Measurements from ENCODE around the gene BMX. TPM values are rescaled to one million over a fixed set of nuclear protein-coding genes. Genes with fewer than 3 reads are reported as not detected.

The BMX gene
- total RNA-seq = 1 to 10 TPM in 3 of 4 donors, under 1 TPM in 1; 0.88 to 4.7 (median 2.4) TPM

DNA sequence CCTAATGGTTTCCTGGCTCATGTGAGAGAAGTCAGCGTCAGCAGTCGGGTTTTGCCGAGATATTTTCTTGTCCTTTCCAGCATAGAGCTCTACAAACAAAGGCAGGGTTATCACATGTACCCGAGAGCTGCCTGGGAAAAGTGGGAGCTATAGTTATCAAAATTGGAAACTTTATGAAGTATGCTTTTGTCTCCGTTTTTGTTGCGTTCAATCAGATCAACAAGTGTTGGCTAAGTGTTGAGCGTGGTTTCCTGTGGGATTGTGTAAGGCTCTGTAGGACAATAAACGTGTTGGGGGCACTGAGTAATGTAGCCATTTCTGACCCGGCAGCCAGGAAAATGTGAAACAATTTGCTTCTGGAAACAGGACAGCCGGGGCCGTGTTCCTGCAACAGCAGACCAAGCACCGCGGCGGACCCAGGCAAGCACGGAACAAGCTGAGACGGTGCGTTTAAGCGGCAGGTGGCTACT lies at the start of gene BMX:
TSS of gene BMX (plus strand) at position 311 of the 470 bp plus-strand sequence. CDS start 7,547 bp downstream, outside the sequence.
- intact Hi-C loops (cut with DNase I; ENCODE audit: low total_unique reads) = no loop called here
- Histone ChIP-seq H3K27me3 (no peaks in the 10 kb centered on the region), H3K27ac (peak within 1 kb of the TSS; percentile 3 to 40), H3K4me3 (no peak within 1 kb of the TSS), H3K4me1 (no peaks in the 10 kb centered on the region), H3K36me3 (no peaks in the 10 kb centered on the region), H3K9me3 (no peaks in the 10 kb centered on the region)
- TF ChIP-seq, protein P1, sequence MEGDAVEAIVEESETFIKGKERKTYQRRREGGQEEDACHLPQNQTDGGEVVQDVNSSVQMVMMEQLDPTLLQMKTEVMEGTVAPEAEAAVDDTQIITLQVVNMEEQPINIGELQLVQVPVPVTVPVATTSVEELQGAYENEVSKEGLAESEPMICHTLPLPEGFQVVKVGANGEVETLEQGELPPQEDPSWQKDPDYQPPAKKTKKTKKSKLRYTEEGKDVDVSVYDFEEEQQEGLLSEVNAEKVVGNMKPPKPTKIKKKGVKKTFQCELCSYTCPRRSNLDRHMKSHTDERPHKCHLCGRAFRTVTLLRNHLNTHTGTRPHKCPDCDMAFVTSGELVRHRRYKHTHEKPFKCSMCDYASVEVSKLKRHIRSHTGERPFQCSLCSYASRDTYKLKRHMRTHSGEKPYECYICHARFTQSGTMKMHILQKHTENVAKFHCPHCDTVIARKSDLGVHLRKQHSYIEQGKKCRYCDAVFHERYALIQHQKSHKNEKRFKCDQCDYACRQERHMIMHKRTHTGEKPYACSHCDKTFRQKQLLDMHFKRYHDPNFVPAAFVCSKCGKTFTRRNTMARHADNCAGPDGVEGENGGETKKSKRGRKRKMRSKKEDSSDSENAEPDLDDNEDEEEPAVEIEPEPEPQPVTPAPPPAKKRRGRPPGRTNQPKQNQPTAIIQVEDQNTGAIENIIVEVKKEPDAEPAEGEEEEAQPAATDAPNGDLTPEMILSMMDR (IDR thresholded peaks at IDR 0.05) = no peak
- TF ChIP-seq POLR2A (IDR thresholded peaks at IDR 0.05) = no peak
- DNase-seq = peak; percentile 20 to 35

DNA sequence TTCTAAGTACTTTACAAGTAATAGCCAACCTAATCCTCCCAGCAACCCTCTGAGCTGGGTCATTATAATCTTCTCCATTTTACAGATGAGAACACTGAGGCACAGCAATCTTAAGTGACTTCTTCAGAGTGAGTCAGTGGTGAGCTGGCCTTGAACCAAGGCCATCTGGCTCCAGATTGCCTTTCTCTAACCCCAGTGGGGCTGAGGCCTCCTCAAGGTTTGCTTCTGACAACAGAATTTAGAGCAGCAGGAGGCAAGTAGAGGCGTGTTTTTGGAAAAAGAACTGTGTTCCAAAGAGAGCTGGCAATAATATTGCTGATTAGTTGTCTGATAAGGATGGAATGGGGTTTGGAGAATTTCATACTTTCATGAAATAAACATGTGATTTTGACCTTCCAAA lies 48.7 kb upstream of the BMX start:
- intact Hi-C loops (cut with DNase I; ENCODE audit: low total_unique reads) = no loop called here
- Histone ChIP-seq H3K27ac (no peak overlapping the region), H3K36me3 (no peaks in the 10 kb centered on the region), H3K4me1 (no peaks in the 10 kb centered on the region), H3K4me3 (no peak overlapping the region), H3K27me3 (no peaks in the 10 kb centered on the region), H3K9me3 (no peaks in the 10 kb centered on the region)
- TF ChIP-seq, protein P1 (IDR thresholded peaks at IDR 0.05) = no peak
- no peak for TF ChIP-seq POLR2A (IDR thresholded peaks at IDR 0.05)
- DNase-seq = peak; percentile 35 to 55

DNA sequence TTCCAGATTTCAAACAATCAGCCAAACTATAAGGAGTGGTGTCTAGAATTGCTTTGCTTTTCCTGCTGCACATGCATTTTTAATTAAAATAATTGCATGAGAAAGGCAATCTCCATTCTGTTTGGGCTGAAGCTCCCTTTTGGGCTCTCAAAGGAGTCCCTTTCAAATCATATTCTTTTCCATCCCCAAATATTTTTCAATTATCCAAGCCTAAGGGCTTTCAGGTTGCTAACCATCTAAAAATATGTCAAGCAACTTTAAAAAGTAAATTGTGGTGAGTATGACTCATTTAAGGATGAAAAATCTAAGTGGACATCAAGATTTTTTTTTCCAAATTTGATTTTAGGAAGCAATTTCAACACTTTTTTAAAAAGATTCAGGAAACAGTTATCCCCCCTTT lies 35.9 kb upstream of the BMX start:
- intact Hi-C loops (cut with DNase I; ENCODE audit: low total_unique reads) = loop anchor here (10.0 kb wide), 1 partner anchor 120 kb away; no protein-coding TSS in a partner anchor
- Histone ChIP-seq H3K36me3 (no peaks in the 10 kb centered on the region), H3K4me3 (no peak overlapping the region), H3K27me3 (peaks cover 0 to 5% of the 10 kb centered on the region in 2 donors), H3K27ac (no peak overlapping the region), H3K4me1 (no peaks in the 10 kb centered on the region), H3K9me3 (no peaks in the 10 kb centered on the region)
- no peak for TF ChIP-seq POLR2A (IDR thresholded peaks at IDR 0.05)
- TF ChIP-seq, protein P1 (IDR thresholded peaks at IDR 0.05) = no peak
- no peak for DNase-seq

DNA sequence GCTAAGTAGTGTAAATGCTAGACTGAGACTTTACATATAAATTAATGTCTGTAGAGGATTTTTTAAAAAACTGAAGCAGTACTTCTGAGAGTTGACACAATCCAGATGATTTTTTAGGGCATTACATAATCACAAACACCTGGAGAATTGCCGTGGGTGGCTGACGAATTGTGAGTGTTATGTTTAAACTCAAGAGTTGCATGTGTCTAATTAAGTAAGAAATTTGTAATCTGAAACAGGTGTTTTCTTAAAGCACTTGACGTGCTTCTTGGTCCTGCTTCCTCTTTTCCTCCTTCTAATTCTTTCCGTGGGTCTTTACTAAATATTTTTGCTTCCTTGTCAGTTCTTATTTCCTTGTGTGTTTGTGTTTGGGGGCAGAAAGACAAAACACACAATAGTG lies 35.3 kb upstream of the BMX start:
- no peak overlapping the region for H3K4me3 ChIP-seq
- H3K4me1 ChIP-seq = no peaks in the 10 kb centered on the region
- H3K27ac ChIP-seq = peak overlapping the region in 1 of 2 donors; percentile 39
- peak; percentile 41 to 66 for DNase-seq
- no peaks in the 10 kb centered on the region for H3K9me3 ChIP-seq
- H3K27me3 ChIP-seq = peaks cover 0 to 4% of the 10 kb centered on the region in 2 donors
- intact Hi-C loops (cut with DNase I; ENCODE audit: low total_unique reads) = loop anchor here (10.0 kb wide), 1 partner anchor 121 kb away; no protein-coding TSS in a partner anchor
- TF ChIP-seq, protein P1 (IDR thresholded peaks at IDR 0.05) = no peak
- no peak for TF ChIP-seq POLR2A (IDR thresholded peaks at IDR 0.05)
- H3K36me3 ChIP-seq = no peaks in the 10 kb centered on the region

DNA sequence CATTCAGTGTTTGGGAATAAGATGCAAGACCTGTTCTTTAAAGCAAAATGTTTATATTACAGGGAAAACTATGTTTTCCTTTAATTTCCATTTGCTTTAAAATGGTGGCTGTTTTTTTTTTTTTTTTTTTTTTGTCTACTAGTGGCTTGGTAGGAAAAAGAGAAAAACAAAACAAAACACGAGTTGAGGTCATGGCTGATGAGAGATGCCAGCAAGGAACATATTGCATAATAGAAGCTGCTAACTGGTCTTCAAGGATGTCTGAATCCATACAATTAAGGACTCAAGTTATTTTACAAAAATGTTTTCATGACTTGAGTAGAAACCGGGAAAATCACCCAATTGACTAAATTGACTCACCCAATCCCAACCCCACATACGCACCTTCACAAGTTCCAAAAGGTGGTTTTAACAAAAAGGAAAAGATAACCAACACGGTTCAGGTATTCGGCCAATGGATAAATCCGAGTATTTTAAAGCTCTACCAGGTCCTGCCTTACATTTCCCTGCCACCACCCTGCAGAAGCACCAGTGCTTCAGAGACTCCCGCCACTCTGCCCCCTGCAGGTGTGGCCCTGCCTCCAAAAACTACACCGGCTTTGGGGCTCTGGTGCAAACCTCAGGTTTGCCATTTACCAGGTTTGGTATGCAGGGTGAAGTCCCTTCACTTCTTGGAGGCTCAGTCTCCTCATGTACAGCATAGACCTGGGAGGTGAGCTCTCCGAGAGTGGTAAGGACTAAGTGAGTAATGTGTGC lies 34.5 kb upstream of the BMX start:
- no peak for DNase-seq
- H3K27me3 ChIP-seq = no peaks in the 10 kb centered on the region
- no peaks in the 10 kb centered on the region for H3K9me3 ChIP-seq
- H3K4me1 ChIP-seq = no peaks in the 10 kb centered on the region
- peak overlapping the region in 1 of 2 donors; percentile 39 for H3K27ac ChIP-seq
- intact Hi-C loops (cut with DNase I; ENCODE audit: low total_unique reads) = loop anchor here (10.0 kb wide), 1 partner anchor 121 kb away; no protein-coding TSS in a partner anchor
- no peak for TF ChIP-seq POLR2A (IDR thresholded peaks at IDR 0.05)
- TF ChIP-seq, protein P1 (IDR thresholded peaks at IDR 0.05) = no peak
- no peaks in the 10 kb centered on the region for H3K36me3 ChIP-seq
- no peak overlapping the region for H3K4me3 ChIP-seq
